GM18526 (cell line): ENCODE measurements around the gene PMS2.
A peak's percentile ranks its signal among the peaks of the same experiment; 100 is the strongest.

Experiments used
- POLR2A ChIP-seq: IDR thresholded peaks from 3 replicates; pipeline ENCODE4 v1.6.1; 2011; ENCODE audit not compliant: insufficient read length; ENCODE audit errors: extremely low read depth

The PMS2 gene

DNA sequence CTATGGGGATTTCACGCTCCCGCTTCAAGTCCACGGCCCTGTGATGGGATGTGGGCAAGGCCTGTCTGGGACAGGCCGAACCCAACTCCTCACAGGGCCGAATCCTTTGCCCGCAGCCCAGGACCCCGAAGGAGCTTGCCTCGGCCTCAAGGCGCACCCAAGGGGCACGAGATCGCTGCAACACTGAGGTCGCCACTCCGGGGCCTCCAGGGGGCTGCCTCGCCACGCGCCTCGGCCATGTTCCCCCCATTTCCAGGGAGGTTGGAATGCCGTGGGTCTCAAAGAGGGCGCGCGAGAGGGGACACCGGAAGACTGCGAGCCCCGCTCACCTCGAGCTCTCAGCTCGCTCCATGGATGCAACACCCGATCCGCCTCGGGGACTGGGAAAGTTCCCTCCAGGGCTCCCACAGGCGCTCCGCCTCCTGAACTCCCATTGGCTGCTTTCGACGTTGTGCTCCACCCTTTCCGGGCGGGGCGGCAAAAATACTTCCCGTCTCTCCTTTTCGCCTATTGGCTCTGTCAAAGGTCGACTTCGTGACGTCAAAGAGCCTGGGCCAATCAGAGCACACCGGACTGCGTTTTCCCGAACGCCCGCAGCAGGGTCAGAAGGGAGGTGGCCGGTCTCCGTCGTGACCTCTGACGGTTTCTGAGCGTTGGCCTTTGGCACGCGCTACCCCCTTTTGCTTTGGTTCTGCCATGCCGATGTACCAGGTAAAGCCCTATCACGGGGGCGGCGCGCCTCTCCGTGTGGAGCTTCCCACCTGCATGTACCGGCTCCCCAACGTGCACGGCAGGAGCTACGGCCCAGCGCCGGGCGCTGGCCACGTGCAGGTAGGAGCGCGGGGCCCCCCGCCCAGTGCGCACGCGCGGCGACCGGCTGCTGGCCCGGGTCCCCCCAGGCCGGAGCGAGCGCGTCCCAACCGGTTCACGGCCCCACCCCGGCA lies at the start of gene PMS2, which contains the start of gene AIMP2:
TSS of gene PMS2 (minus strand) at position 382 of the 944 bp plus-strand sequence. CDS start at position 352, 30 bp downstream.
TSS of gene AIMP2 (plus strand) at position 605 of the 944 bp plus-strand sequence. CDS start at position 697, 92 bp downstream.
- TF ChIP-seq POLR2A, result peak; percentile 84

- no peak for TF ChIP-seq POLR2A
These were observed 48.7 kb upstream of the PMS2 start for GRCh38 chr7:6057316-6058129.

GRCh38 chr7:6056616-6057015 lies 47.8 kb upstream of the PMS2 start:
- no peak for TF ChIP-seq POLR2A

DNA sequence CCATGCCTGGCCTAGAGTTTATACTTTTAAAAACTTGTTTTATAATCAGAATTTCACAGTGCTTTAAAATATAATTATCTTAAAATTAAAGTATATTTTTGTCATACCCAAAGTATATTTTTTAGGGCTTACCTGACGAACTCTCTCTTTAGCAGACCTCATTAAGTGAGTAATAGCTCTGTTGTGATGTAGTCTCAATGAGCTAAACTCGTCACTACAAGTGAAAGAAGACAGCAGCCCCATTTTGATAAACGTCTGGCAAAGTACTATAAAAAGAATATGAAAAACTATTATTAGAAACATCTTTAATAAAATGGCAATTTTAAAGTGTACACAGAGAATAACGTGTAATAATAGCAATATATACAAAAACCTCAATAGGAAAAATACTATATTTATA lies 40.9 kb upstream of the PMS2 start:
- TF ChIP-seq POLR2A, result no peak

DNA sequence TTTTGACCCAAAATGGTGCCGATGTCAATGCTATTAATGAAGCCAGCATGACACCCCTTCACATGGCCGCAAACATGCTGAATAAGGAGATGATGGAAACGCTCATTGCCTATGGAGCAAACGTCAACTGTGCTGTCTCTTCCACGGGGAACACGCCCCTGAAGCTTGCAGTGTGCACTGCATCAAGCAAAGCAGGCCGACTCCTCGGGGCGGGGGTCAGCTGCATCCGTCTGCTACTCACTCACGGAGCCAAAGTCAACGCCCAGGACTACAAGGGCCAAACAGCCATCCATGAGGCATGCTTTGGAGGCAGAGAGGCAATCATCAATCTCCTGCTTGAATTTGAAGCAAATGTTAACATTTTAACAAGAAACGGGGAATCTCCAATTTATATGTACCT lies 26.8 kb upstream of the PMS2 start:
- no peak for TF ChIP-seq POLR2A

DNA sequence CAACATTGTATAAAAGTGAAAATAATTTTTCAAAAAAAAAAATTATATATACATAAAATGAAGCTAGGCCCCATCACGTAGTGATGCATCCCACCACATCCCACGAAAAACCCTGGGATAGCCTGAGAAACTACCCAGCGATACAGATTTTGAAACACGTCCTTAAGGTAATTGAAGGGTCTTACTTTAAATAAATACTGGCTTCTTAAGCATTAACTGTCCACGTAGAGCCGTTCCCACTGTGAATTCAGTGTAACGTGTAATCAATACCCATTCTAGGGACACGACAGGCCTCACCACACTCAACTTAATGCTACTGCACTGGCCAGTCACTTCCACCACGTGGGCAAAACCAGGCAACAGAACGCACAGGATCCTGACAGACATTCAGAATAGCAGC lies 26.3 kb upstream of the PMS2 start:
- TF ChIP-seq POLR2A, result no peak

- no peak for TF ChIP-seq POLR2A
These were observed 23.8 kb upstream of the PMS2 start for GRCh38 chr7:6032641-6033040.

- TF ChIP-seq POLR2A, result no peak
These were observed 23.3 kb upstream of the PMS2 start for GRCh38 chr7:6032167-6032566.

- TF ChIP-seq POLR2A, result no peak
These were observed 22.7 kb upstream of the PMS2 start for GRCh38 chr7:6031567-6031966.

DNA sequence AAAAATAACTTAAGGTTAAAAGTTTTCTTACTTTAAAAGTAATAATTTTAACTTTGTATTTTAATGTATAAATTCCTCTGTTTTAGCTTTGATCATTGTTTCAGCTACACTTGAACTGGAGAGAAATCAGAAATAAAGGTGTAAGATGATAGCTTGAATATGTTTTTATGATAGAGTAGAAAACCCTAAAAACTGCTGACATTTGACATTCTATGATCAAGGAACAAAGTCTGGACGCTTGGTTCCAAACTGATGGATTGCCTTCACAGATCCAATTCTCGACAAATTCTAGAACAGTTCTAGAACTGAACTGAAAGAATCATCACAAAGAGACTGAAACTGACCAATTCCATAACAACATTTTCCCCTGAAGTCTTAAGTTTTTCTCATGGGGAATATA lies 22.1 kb upstream of the PMS2 start, which contains the start of gene ANKRD61:
TSS of gene ANKRD61 (plus strand) at position 389 of the 400 bp plus-strand sequence. CDS start at position 389, 0 bp downstream.
- TF ChIP-seq POLR2A, result no peak

DNA sequence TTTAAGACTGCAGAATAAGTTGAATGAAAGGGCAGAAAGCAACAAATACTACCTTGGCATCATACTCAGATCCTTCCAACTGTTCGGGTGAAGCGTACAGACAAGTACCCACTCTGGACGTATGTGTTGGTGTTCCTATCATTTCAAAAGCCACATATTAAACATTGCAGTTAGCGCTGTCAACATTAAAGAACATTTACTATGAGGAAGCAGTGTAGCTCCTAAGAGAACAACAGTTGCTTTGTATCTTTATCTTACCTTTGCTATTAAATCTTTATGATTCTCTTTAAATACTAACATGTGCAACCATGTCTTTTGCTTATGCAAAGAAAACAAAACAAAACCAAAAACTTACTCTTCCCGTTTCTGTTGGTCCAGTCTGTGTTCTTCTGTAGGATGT lies 19.7 kb upstream of the PMS2 start:
- no peak for TF ChIP-seq POLR2A

- no peak for TF ChIP-seq POLR2A
These were observed 19.0 kb upstream of the PMS2 start for GRCh38 chr7:6027806-6028365.

GRCh38 chr7:6026820-6027311 lies 18.0 kb upstream of the PMS2 start:
- no peak for TF ChIP-seq POLR2A

DNA sequence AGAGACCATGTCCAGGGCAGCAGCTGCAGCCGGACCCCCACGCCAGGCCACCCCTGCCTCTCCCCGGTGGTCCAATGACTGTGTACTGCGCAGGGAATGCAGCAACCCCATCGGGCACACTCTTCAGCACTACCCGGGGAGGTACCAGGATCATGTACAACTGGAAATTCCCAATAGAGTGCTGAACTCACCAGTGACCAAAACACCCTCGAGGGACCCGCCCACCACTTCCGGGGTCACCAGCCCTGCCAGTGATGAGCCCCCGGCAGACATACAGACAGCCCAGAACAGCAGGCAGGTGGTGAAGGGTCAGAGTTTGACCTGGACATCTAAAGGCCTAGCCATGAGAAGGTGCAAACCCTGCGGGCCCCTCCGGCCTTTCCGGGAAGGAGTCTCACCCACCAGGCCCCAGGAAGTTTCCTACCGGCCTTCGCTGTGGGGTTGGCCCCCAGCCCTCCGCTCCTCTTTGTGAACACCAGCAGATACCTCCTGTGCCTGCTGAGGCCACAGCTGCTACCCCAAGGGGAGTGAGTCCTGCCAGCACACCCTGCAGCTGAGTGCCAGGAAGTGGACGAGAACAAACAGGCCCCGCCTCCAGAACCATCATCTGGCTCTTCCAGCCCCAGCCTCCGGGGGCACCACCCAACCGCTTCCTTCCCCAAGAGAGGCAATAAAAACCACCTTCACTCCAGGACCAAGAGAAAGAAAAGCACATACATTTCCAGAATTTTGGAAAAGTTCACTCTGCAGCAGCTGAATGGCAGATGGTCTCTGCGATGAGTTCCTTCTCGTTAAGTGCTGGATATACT lies 17.4 kb upstream of the PMS2 start:
- no peak for TF ChIP-seq POLR2A
